Frontal cortex (tissue), 4 donors: ENCODE data around the gene MRPS18A. TPM values are rescaled to one million over a fixed set of nuclear protein-coding genes. Genes with fewer than 3 reads are reported as not detected.
"Not testable (repeated sequence)": the region's sequence is repeated elsewhere in the genome, so short reads cannot be mapped to it uniquely, and the experiment has no call there.

ENCODE experiments used
- DNase-seq, 2 donors: peaks; one replicate each; pipeline ENCODE4 v3.0.0; 2012; ENCODE audit warnings: low spot score in 2 of 2
- FAIRE-seq: peaks from 2 replicates; lab custom pipeline; 2012; peaks lifted over from hg19 to GRCh38; lab: Jason Lieb, UNC
- total RNA-seq: library from RNA; depleted of rRNA; stranded (reverse); fragments of >200 nt; gene quantifications from one replicate; pipeline ENCODE4 v1.2.3, GENCODE V29; 2014
- donor health status: control.
- donor health status: control.
- donor health status: control.

The MRPS18A gene
- total RNA-seq, 1 donor from 2014 or later, result 16.3 TPM

- DNase-seq (no peak), FAIRE-seq (no peak)
Observed at GRCh38 chr6:43702171-43702533, 14.6 kb upstream of the MRPS18A start.

GRCh38 chr6:43700939-43701560 lies 13.5 kb upstream of the MRPS18A start:
- FAIRE-seq, result not testable (repeated sequence)

GRCh38 chr6:43699564-43700186 lies 12.1 kb upstream of the MRPS18A start:
- no peak for DNase-seq
- no peak for FAIRE-seq

More at GRCh38 chr6:43700939-43701560, 13.5 kb upstream of the MRPS18A start:
- DNase-seq, result not testable (repeated sequence)

- no peak for FAIRE-seq
- DNase-seq, result no peak
Observed at GRCh38 chr6:43698584-43699349, 11.2 kb upstream of the MRPS18A start.

GRCh38 chr6:43697421-43697820 lies 9.8 kb upstream of the MRPS18A start:
- DNase-seq, result no peak
- no peak for FAIRE-seq

GRCh38 chr6:43695967-43696291 lies 8.3 kb upstream of the MRPS18A start:
- FAIRE-seq, result no peak

GRCh38 chr6:43695215-43695966 lies 7.8 kb upstream of the MRPS18A start:
- FAIRE-seq (no peak), DNase-seq (no peak)

More at GRCh38 chr6:43695967-43696291, 8.3 kb upstream of the MRPS18A start:
- no peak for DNase-seq

- DNase-seq (no peak), FAIRE-seq (no peak)
Observed at GRCh38 chr6:43689421-43689820, 1.8 kb upstream of the MRPS18A start.

- DNase-seq (no peak), FAIRE-seq (no peak)
Observed at GRCh38 chr6:43687079-43687436, 533 bp downstream of the MRPS18A start.

GRCh38 chr6:43683708-43684455 lies 3.7 kb downstream of the MRPS18A start:
- FAIRE-seq, result no peak
- no peak for DNase-seq

- FAIRE-seq (no peak), DNase-seq (no peak)
Observed at GRCh38 chr6:43682724-43683429, 4.7 kb downstream of the MRPS18A start.

- FAIRE-seq, result no peak
- DNase-seq, result no peak
Observed at GRCh38 chr6:43681303-43681702, 6.3 kb downstream of the MRPS18A start.

- no peak for FAIRE-seq
- no peak for DNase-seq
Observed at GRCh38 chr6:43680308-43681200, 7.0 kb downstream of the MRPS18A start.

- FAIRE-seq, result no peak
- DNase-seq, result no peak
Observed at GRCh38 chr6:43679057-43679456, 8.5 kb downstream of the MRPS18A start.

GRCh38 chr6:43678341-43678740 lies 9.2 kb downstream of the MRPS18A start:
- no peak for FAIRE-seq
- no peak for DNase-seq

- no peak for FAIRE-seq
- no peak for DNase-seq
Observed at GRCh38 chr6:43677759-43678158, 9.8 kb downstream of the MRPS18A start.

GRCh38 chr6:43676962-43677606 lies 10.5 kb downstream of the MRPS18A start:
- FAIRE-seq (no peak), DNase-seq (no peak)

- FAIRE-seq, result no peak
Observed at GRCh38 chr6:43674921-43675320, 12.7 kb downstream of the MRPS18A start.

More at GRCh38 chr6:43674921-43675320, 12.7 kb downstream of the MRPS18A start:
- DNase-seq, result no peak
